ENCODE data around the gene IKZF2. TPM values are rescaled to one million over a fixed set of nuclear protein-coding genes. Genes with fewer than 3 reads are reported as not detected.

The IKZF2 gene
- total and polyA plus RNA-seq, 2 donors (not counting 3 experiments of a cell fraction or from before 2014, with no cell fraction given), result 0.08 to 0.46 TPM

DNA sequence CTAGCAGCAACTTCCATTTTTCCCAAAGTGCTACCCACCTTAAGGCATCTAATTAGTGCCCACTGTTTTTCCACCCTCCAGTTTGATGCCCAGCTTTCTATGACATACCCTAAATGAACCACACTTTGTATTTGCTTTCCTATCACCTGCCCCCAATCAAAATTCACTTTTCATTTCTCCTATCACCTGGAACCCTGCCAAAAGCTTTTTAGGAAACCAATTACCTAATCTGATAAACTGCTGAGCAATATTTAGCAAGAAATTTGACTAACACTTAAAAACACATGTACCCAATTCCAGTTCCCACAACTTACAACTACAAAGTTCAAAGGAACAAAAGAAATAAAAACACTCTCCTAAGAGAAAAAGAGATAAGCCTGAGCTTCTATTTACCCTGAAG, 71.7 kb downstream of the IKZF2 start:
- intact Hi-C loops (cut with micrococcal nuclease), result no loop called here
- Histone ChIP-seq H3K9me1 (replicated peaks; ENCODE audit: control insufficient read depth, extremely low read depth, insufficient read depth, low read length) (no peaks in the 10 kb centered on the region), H4K20me1 (replicated peaks; ENCODE audit: control insufficient read depth, extremely low read depth, insufficient read depth, low read length) (no peaks in the 10 kb centered on the region), H2AFZ (ENCODE audit: low read depth, low read length) (no peak overlapping the region), H3K4me1 (ENCODE audit: control insufficient read depth, extremely low read depth, insufficient read depth, low read length) (no peaks in the 10 kb centered on the region), H3K36me3 (ENCODE audit: control insufficient read depth in 2 of 2, extremely low read depth in 1 of 2, insufficient read depth in 2 of 2, low read length in 2 of 2) (no peaks in the 10 kb centered on the region), H3K9me3 (replicated peaks; ENCODE audit: control insufficient read depth, insufficient read depth, low read length) (no peaks in the 10 kb centered on the region), H3K27ac (ENCODE audit: insufficient read depth, low read depth, low read length) (no peak overlapping the region), H3K4me3 (replicated peaks in 1 of 3; ENCODE audit: insufficient read depth in 1 of 3, low read depth in 1 of 3, low read length in 3 of 3) (no peak overlapping the region), H3K79me2 (ENCODE audit: control insufficient read depth, insufficient read depth, low read length) (no peaks in the 10 kb centered on the region), H3K9ac (replicated peaks; ENCODE audit: extremely low read depth, insufficient read depth, low read length) (no peak overlapping the region), H3K4me2 (ENCODE audit: insufficient read depth, low read length) (no peak overlapping the region), H3K27me3 (ENCODE audit: control insufficient read depth in 2 of 2, insufficient read depth in 2 of 2, low read length in 2 of 2) (no peaks in the 10 kb centered on the region)
- BruUV-seq (replicated peaks), result no TSS peak
- DNase-seq (ENCODE audit: low read depth, low spot score), result no peak
- no peak for FAIRE-seq
- dilution Hi-C loops (cut with MboI; ENCODE audit: extremely low pct_ligation_motif_present, low sequenced_read_pairs), result no loop called here
- ChIA-PET CTCF (no interaction called here), POLR2A (no interaction called here)
- TF ChIP-seq EZH2 (IDR thresholded peaks at IDR 0.05; ENCODE audit: borderline replicate concordance, low read depth, low read length, severe bottlenecking), result no peak
- no peak for TF ChIP-seq FOS (IDR thresholded peaks at IDR 0.05; ENCODE audit: borderline replicate concordance, insufficient read depth, low read length)
- TF ChIP-seq CTCF (IDR thresholded peaks at IDR 0.05; ENCODE audit: extremely low read depth in 1 of 2, insufficient read depth in 1 of 2, low read depth in 1 of 2, low read length in 2 of 2), result no peak
- no peak for TF ChIP-seq GATA2 (IDR thresholded peaks at IDR 0.05; ENCODE audit: insufficient read depth, insufficient read length, low read depth, low read length)
- no peak for TF ChIP-seq JUN (IDR thresholded peaks at IDR 0.05; ENCODE audit: borderline replicate concordance, insufficient read depth, insufficient read length, low read depth)
- TF ChIP-seq, protein P1, sequence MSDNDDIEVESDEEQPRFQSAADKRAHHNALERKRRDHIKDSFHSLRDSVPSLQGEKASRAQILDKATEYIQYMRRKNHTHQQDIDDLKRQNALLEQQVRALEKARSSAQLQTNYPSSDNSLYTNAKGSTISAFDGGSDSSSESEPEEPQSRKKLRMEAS (IDR thresholded peaks at IDR 0.05; ENCODE audit: insufficient read depth, insufficient read length), result no peak
- no peak for TF ChIP-seq POLR2AphosphoS5 (IDR thresholded peaks at IDR 0.05; ENCODE audit: insufficient read depth, low read depth, low read length)
- no peak for TF ChIP-seq MYC (IDR thresholded peaks at IDR 0.05; ENCODE audit: low read depth, low read length)
- no peak for TF ChIP-seq POLR2A (IDR thresholded peaks at IDR 0.05; ENCODE audit: low read depth, low read length)

Measured in endothelial cell of umbilical vein (primary cell).